Suppressor macrophage treated with lipopolysaccharide for 1 hour (primary cell): ENCODE results near the gene FCRL1.

Source experiments
- DNase-seq, 3 donors: peaks; one replicate each; pipeline ENCODE4 v3.0.0-alpha.2; 2020 to 2022

Gene FCRL1

DNA sequence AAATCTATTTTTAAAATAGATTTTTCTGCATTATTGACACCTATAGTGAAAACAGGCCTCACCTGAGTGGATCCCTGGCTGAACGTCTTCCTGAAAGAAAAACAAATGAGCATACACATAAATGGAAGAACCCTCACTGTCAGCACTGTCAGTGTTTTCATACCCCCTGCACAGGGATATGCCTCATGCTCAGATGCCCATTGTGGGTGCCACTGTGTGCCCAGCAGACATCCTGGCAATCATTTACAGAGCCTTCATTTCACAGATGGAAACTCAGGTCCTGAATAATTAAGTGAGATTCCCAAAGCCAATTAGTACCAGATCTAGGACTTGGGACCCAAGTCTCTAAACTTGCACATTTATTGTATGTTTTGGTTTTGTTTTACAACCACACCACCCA, 19.9 kb downstream of the FCRL1 start:
- no peak for DNase-seq

DNA sequence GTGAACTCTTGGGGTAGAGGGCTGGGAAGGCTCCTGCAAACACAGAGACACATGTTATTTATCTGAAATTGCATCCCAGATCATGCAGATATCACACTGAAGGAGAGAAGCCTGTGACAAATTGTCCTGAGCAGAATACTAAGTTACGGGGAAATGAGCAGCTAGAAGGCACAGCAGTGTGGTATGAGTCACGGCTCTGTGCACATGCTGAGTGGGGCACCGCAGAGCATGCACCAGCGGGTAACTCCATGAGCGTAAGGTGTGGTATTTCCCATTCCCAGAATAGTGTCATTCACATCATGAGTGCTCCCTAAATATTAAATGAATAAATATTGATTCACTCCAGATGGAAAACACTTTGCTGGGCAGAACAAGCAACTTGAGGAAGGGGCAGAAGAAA, 21.7 kb downstream of the FCRL1 start:
- DNase-seq = peak in 1 of 3 donors; percentile 14

DNA sequence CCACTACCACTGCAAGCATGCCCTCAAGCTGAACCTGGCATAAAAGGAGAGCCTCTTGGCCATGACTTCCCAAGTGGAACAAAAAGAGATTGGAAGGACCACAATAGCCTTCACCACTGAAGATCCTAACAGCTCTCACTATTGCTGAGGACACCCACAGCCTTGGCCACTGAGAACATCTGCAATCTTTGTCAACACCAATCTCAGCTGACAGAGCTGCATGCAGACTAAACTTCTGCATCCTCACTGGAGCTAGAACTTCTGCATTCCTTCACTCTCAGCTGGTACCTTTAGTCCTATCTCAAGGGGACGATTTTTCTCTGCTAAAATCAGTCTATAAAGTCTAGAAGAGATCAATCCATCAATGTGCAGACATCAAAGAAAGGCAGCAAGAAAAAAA, 34.7 kb downstream of the FCRL1 start:
- peak in 1 of 3 donors; percentile 26 for DNase-seq

DNA sequence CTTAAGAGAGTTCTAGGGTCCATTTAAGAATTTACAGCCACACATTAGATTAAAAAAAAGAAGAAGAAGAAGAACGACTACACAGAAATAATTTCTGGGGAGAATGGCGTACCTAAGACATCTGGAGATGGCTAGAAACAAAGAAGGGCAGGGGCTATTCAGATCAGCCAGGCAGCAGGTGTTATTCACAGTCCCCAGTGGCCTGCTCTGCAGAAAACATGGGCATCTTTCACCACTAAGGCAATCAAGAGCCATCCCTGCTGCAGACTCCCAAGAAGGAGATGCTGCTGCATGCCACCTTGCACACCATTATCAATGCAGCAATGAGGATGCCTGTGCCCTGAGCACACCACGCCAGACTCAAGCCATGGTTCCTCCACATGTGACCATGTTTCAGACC, 35.1 kb downstream of the FCRL1 start:
- no peak for DNase-seq

DNA sequence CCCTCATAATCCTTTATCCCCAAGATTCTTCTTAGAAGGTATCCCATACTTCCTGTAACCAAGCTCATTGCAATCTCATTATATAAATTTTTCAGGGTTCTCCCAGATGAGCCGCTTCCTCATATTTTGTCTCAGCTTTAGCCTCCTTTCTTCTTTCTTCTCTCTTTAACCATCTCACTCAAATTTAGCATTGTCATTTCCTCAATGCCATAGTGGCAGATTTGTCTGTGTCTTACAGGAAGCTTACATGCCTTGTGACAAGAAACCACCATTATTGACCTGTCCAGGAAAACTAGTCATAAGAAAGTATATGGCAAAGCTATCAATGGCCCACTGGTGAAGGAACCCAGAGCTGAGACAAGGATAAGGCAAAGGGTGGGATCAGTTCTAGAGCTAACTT, 37.0 kb downstream of the FCRL1 start:
- DNase-seq = peak in 2 of 3 donors; percentile 47 to 49

DNA sequence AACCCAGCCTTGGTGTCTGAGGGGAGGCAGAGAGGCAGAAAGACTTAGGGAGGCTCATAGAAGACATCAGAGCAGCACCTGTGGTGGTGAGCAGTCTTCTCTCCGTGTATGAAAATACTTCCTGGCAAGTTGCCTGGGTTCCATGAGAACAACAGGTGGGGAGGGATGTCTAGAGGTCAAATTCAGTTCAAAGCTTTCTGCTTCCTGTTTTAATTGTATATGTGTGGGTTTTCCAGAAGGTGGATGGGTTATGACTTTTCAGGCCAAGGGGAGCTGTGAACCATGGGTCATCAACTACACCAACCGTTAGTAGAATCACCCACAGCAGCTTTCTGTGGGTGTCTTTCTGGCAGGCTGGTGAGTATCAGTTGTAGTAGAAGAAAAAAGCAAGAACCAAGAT, 38.9 kb downstream of the FCRL1 start:
- no peak for DNase-seq

DNA sequence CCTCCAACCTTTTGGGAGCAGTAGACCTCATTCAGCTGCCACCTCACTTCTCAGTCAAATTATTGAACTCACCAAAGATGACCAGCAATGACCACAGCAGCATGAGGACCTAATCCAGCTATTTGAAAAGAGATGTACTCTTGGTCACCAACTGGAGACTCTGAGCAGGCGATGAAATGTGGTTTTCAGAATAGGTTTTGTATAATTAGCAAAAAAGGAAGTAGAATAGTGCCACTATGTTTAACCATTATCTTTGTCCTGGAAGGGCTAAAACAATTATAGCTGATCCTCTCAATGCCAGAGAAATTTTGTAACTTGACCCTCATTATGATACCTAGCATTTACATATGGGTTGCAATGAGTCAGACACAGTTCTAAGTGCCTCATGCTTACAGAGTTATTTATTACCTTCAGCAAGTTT, 42.9 kb downstream of the FCRL1 start, which contains the start of gene FCRL2:
Gene FCRL2, minus strand, starts transcription at position 162 of the 421 bp plus-strand sequence. Its CDS starts 59 bp downstream, at position 103.
- peak in 2 of 3 donors; percentile 16 to 25 for DNase-seq

DNA sequence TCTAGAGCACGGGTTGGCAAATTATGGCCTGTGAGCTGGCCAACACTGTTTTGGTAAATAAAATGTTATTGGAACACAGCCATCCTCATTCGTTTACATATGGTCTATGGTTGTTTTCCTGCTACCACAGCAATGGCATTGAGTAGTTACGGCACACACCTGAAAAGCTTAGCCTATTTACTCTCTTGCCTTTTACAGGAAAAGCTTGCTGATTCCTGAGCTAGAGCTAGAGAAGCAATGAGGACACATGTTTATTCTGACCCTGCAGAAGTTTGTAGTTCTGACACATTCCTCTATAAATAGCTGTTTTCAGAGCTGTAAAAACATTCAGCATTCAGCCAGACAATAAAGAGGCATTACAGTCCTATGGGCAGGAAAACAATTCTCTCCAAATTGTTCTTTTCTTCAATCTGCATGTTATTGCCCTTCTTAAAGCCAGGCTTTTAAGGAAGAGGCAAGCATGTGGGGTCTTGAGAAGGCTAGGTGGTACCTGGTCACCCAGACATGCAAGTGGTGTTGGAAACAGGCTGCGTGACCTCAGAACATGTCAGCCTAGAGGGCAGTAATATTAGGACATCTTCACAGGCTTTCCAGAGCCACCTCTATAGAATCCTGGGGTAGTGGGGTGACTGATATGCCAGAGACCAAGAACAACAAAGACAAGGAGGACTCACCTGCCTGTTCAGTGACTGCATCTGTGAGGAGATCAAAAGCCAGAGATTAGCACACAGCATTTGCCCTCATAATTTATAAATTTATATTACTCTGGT, 44.6 kb downstream of the FCRL1 start:
- no peak for DNase-seq

DNA sequence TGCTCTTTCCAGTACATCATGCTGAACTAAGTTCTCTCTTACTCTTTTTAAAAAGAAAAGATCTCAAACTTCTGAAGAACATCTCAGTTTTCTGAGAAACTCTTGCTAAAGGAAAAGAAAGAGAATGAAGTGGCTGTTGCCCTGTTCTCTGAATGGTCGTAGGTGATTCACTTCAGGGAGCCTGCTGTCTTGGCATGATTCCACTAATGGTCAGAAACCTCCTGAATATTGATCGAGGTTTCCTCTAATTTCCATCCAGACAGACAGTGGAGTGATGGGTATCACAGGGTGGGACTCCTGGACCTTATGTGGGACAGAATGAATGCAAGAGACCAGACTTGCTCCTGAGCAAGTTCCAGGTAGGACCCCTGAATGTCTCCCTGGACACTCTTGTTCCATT, 45.5 kb downstream of the FCRL1 start:
- no peak for DNase-seq

DNA sequence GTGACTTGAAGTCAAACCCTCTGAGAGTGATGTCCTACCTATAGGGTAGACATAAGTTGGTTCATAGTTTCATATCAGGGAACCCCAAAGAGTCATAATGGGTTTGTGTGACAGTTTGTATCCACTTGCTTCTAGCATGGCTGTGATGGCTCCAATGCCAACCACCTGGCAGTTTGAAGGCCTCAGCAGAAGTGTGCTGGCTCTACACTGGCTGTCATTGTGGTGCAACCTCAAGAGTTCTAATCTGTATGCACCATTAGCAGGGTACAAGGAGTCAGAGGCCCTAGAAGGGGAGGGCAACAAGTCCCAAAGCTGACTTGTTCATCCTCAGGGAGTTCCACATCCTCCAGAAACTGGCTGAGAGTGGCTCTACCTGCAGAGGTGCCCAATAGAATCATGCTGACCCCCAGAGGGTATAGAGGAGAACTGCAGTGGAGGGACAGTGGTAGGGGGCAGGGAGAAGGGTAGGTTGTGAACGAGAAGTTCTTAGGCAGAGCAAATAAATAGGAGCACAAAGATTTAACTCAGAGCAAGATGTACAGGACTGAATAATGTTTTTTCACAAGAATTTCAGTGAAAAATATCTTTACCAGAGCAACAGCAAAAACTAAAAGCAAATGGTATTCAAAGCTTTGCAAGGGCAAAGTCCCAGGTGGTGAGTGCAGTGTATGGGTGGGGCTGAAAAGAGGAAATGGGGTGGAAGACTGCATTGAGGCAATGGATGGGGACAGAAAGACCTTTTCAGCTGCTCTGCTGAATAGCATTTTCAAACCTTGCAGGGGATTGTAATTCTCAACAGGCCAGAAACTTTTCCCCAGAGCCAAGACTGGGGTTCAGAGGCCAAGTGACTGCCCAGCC, 46.2 kb downstream of the FCRL1 start:
- no peak for DNase-seq

DNA sequence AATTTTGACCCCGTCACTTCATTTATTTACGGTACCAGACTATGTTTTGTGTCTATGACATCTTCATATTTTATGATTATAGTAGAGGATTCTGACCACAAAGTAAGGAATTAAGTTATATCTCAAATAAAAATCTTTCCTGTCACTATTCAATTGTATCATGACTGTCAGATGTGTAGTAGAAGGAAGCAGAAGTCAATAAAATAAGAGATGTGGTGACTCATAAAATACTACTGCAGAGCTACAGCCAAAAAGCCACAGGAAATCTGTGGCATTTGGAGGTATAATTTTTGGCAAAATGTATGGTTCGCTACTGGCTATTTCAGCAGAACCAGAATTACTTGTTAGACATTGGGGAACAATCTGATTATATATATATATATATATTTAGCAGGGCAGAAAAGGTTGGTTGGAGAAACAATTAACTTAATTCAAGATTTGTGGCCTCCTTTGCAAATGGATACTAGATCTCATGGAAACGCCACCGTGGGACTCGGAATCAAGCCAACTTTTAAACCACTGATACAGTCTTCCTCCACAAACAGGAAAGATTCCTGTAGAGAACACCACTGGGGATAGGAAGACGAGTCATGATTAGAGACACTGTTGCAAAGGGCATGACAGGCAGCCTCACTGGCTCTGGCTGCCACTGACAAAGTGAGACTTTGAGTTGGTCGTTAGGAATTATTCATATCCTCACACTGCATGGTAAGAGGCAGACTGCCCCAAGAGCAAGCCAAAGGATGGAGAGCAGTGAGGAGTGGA, 48.1 kb downstream of the FCRL1 start:
- peak in 2 of 3 donors; percentile 47 to 65 for DNase-seq

DNA sequence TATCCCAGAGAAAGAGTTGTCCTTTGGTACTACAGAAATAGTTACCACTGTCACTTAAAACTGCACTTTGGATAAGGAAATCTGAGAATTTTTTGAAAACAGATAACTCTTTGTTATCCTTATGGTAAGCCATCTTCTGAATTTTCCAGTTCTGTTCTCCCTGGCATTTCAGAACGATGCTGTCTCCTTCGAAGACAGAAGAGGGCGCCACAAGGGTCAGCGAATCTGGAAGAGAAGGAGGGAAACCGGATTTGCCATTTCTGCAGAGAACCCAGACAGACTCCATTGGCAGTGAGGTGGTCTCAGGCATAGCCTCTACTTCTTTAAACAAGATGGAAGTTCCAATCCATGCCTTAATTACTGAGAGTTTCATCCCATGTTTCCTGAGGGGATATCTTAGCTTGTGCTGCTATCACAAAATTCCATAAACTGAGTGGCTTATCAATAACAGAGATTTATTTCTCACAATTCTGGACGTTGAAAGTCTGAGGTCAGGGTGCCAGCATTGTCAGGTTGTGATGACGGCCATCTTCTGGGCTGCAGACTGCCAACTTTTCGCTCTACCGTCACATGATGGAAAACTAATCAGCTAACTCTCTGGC, 49.4 kb downstream of the FCRL1 start:
- peak in 2 of 3 donors; percentile 30 to 37 for DNase-seq

DNA sequence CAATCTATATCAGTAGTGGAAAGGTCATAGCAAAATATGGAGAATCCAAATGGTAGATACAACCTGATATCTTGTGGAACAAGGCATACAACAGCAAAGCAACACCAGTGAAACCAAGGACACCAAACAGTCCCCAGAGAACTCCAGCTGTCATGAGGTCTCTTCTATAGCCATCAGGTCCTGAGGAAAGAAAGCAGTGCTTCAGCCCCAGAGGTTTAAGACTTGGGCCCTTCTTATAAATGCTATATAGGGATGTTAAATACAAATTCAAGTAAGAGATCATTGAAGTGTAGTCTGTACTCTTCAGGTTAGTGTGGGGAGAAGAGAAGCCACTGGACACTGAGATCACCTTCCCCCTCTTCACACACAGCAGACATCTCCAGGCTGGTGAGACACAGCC, 53.1 kb downstream of the FCRL1 start:
- DNase-seq = no peak

DNA sequence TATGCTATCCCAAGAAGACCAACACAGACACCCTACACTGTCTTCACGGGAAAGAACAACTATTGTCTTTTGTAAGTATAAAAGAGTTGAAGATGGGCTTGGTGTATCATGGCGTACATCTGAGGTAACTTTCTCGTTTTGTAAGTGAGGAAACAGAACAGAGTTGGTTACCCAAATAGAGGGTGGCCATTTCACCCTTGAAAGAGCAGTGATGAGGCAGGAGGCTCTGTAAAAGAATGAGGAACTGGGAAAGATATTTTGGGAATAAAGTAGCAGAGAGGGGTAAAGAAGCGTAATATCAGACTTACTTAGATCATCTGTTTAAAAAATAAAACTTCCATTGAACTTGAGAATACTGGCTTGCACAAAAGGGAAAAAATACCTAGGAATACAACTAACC, 61.9 kb downstream of the FCRL1 start:
- DNase-seq = no peak

DNA sequence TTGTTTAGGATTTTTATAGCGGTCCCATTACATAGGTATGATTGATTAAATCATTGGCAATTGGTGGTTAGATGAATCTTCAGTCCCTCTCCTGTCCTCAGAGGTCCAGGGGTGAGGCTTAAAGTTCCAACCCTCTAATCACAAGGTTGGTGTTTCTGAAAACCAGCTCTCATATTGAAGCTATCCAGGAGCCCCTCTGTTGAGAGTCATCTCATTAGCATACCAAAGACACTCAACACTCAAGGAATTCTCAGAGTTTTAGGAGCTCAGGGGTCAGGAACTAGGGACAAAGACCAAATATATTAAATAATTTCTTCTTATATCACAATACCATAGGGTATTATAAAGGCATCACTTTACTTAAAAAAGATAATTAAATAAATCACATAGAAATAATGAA, 66.3 kb downstream of the FCRL1 start:
- DNase-seq = no peak

DNA sequence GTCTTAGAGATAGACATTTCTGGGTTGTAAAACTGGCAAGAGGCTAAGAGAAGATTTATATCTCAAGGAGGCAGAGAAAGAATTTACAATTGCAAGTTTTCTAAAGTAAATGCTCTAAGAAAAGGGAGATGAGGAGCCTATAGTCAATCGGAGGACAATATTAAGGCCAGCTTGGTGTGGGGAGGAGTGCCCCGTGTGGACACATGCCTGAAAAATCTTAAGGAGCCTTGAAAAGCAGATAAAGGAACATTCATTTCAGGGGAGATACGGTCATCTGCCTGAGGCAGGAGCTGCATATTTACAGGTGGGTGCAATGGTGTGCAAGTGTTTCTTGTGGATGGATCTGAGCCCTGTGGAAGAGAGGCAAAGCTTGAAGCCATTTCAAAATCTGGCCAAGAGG, 68.6 kb downstream of the FCRL1 start:
- DNase-seq = no peak

DNA sequence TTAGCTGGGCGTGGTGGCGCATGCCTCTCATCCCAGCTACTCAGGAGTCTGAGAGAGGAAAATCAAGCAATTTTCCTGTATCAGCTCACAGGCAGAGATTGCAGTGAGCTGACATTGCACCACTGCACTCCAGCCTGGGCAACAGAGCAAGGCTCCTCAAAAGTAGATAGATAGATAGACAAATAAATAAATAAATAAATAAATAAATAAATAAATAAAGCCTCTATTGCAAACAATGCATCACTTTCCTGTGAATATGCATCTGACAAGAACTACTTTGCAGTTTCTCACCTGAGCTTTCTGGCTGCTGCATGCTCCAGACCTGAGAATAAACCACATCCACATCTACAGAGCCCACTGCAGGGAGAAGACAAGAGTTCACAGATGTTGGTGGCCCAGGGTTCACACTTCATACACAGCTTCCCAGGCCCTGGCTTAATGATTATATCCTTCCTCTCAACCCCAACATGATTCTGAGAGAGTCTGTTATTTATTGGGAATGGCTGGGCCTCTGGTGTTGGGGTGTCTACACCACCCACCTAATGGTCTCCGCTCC, 71.6 kb downstream of the FCRL1 start:
- no peak for DNase-seq
